ENCODE results near the gene SLC7A5.

DNA sequence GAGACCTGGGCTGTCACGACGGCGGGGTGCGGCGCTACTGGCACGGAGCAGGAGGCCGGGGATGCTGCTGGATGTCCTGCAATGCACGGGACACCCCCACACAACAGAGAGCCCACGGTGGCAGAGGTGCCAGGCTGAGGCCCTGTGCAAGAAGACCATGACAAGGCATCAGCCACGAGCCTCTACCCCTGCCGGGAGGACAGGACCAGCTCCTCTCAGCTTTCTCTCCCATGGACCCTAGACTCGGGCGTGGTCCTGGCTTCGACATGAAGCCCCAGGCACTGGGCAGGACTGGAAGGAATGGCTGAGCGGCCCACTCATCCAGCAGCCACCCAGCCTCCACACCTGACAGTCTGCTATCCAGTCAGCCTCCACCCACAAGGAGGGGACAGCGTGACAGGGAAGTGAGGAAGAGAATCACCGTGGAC lies 25.6 kb downstream of the SLC7A5 start:
- no peak for TF ChIP-seq GATA2 (IDR thresholded peaks at IDR 0.05; ENCODE audit: insufficient read depth, insufficient read length, low read depth, low read length)
- TF ChIP-seq, protein P1, sequence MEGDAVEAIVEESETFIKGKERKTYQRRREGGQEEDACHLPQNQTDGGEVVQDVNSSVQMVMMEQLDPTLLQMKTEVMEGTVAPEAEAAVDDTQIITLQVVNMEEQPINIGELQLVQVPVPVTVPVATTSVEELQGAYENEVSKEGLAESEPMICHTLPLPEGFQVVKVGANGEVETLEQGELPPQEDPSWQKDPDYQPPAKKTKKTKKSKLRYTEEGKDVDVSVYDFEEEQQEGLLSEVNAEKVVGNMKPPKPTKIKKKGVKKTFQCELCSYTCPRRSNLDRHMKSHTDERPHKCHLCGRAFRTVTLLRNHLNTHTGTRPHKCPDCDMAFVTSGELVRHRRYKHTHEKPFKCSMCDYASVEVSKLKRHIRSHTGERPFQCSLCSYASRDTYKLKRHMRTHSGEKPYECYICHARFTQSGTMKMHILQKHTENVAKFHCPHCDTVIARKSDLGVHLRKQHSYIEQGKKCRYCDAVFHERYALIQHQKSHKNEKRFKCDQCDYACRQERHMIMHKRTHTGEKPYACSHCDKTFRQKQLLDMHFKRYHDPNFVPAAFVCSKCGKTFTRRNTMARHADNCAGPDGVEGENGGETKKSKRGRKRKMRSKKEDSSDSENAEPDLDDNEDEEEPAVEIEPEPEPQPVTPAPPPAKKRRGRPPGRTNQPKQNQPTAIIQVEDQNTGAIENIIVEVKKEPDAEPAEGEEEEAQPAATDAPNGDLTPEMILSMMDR (IDR thresholded peaks at IDR 0.05; ENCODE audit: extremely low read depth in 1 of 2, insufficient read depth in 1 of 2, low read depth in 1 of 2, low read length in 2 of 2) = no peak
- no peak for TF ChIP-seq POLR2A (IDR thresholded peaks at IDR 0.05; ENCODE audit: low read depth, low read length)
